ENCODE results near the gene TP73.
A peak's percentile ranks its signal among the peaks of the same experiment; 100 is the strongest.

TP73 gene

GRCh38 chr1:3623441-3624199 lies 28.7 kb upstream of the TP73 start:
- no peak for TF ChIP-seq ISL1 (CRISPR knock-in tag; IDR thresholded peaks at IDR 0.05)
- TF ChIP-seq TCF4 (CRISPR knock-in tag; IDR thresholded peaks at IDR 0.05; ENCODE audit: borderline replicate concordance) = no peak
- no peak for TF ChIP-seq SNAI2 (CRISPR knock-in tag; IDR thresholded peaks at IDR 0.05)
- no peak for TF ChIP-seq POU6F1 (CRISPR knock-in tag; IDR thresholded peaks at IDR 0.05; ENCODE audit: borderline replicate concordance, low read depth)
- no peak for TF ChIP-seq ZFP3 (CRISPR knock-in tag; IDR thresholded peaks at IDR 0.05)
- no peak for TF ChIP-seq CSDC2 (CRISPR knock-in tag; IDR thresholded peaks at IDR 0.05)
- TF ChIP-seq RARB (CRISPR knock-in tag; IDR thresholded peaks at IDR 0.05) = no peak
- TF ChIP-seq ZNF70 (CRISPR knock-in tag; IDR thresholded peaks at IDR 0.05) = no peak
- TF ChIP-seq ZNF8 (CRISPR knock-in tag; IDR thresholded peaks at IDR 0.05) = no peak
- no peak for TF ChIP-seq ZFP30 (CRISPR knock-in tag; IDR thresholded peaks at IDR 0.05)
- TF ChIP-seq BACH2 (CRISPR knock-in tag; IDR thresholded peaks at IDR 0.05; ENCODE audit: borderline replicate concordance) = no peak
- ATAC-seq = peak; percentile 3; the same call in 2 of the 3 replicates

- ATAC-seq = peak; percentile 92
- no peak for TF ChIP-seq CSRNP3 (CRISPR knock-in tag; IDR thresholded peaks at IDR 0.05)
- TF ChIP-seq TSHZ2 (CRISPR knock-in tag; IDR thresholded peaks at IDR 0.05) = no peak
- no peak for TF ChIP-seq PPARA (CRISPR knock-in tag; IDR thresholded peaks at IDR 0.05; ENCODE audit: borderline replicate concordance)
- no peak for TF ChIP-seq PATZ1 (CRISPR knock-in tag; IDR thresholded peaks at IDR 0.05; ENCODE audit: borderline replicate concordance)
These were observed 27.8 kb upstream of the TP73 start, which contains the start of gene TPRG1L for GRCh38 chr1:3624200-3625136. Gene TPRG1L (plus strand): TSS chr1:3625015. CDS start chr1:3625073, 58 bp downstream.

GRCh38 chr1:3625151-3625907 lies 27.0 kb upstream of the TP73 start:
- TF ChIP-seq GLIS3 (CRISPR knock-in tag; IDR thresholded peaks at IDR 0.05) (no peak), BACH2 (CRISPR knock-in tag; IDR thresholded peaks at IDR 0.05; ENCODE audit: borderline replicate concordance) (no peak), ZNF70 (CRISPR knock-in tag; IDR thresholded peaks at IDR 0.05) (no peak), CSDC2 (CRISPR knock-in tag; IDR thresholded peaks at IDR 0.05) (no peak), TSHZ2 (CRISPR knock-in tag; IDR thresholded peaks at IDR 0.05) (no peak), ISL1 (CRISPR knock-in tag; IDR thresholded peaks at IDR 0.05) (no peak), ZC3H10 (CRISPR knock-in tag; IDR thresholded peaks at IDR 0.05) (no peak), PPARA (CRISPR knock-in tag; IDR thresholded peaks at IDR 0.05; ENCODE audit: borderline replicate concordance) (no peak), ZFP30 (CRISPR knock-in tag; IDR thresholded peaks at IDR 0.05) (no peak), RARB (CRISPR knock-in tag; IDR thresholded peaks at IDR 0.05) (no peak), ZFP3 (CRISPR knock-in tag; IDR thresholded peaks at IDR 0.05) (no peak), PATZ1 (CRISPR knock-in tag; IDR thresholded peaks at IDR 0.05; ENCODE audit: borderline replicate concordance) (no peak)
- peak; percentile 45 for ATAC-seq

All from SK-N-SH treated with all-trans-retinoic acid at 6 μM for 48 hours (cell line).